ENCODE measurements around the gene KATNAL1. TPM values are rescaled to one million over a fixed set of nuclear protein-coding genes. Genes with fewer than 3 reads are reported as not detected.

KATNAL1 gene
- total RNA-seq, 1 experiment from 2014 or later = 11.2 TPM

- H2AK5ac ChIP-seq (ENCODE audit: insufficient read length, low read length) = no peak overlapping the region
- no peak for DNase-seq
- H3K4me2 ChIP-seq (ENCODE audit: insufficient read depth, insufficient read length, low read length) = no peak overlapping the region
Observed at GRCh38 chr13:30165796-30166195, 141.6 kb downstream of the KATNAL1 start.

More at GRCh38 chr13:30165796-30166195, 141.6 kb downstream of the KATNAL1 start:
- H4K5ac ChIP-seq (ENCODE audit: insufficient read length, low read depth, low read length) = no peak overlapping the region
- WGBS (ENCODE audit: extremely low coverage, insufficient read length, low lambda C conversion rate) = no CpG with 5 or more reads among the region's 11 CpGs
- no peaks in the 10 kb centered on the region for H4K20me1 ChIP-seq (ENCODE audit: control insufficient read depth, insufficient read depth, insufficient read length)
- Mint-ChIP-seq H3K27me3 (ENCODE audit: low read depth) (no peaks in the 10 kb centered on the region), H3K27ac (no peak overlapping the region), H3K9me3 (peaks cover 4 to 6% of the 10 kb centered on the region in 2 experiments; a peak in 3 of 5 replicates), H3K36me3 (ENCODE audit: insufficient read depth in 1 of 3, low read depth in 3 of 3) (peaks cover 2 to 5% (median 4%) of the 10 kb centered on the region in 3 experiments; a peak in 5 of 7 replicates), H3K4me3 (no peak overlapping the region), H3K4me1 (peaks cover 20 to 26% of the 10 kb centered on the region in 2 experiments)
- H3K27ac ChIP-seq (ENCODE audit: insufficient read length, low read depth, low read length) = no peak overlapping the region
- no peaks in the 10 kb centered on the region for H3K79me1 ChIP-seq (ENCODE audit: insufficient read depth, low read depth, low read length, poor library complexity, severe bottlenecking)
- H3K18ac ChIP-seq (ENCODE audit: insufficient read length, low read depth, low read length) = no peak overlapping the region
- H3K14ac ChIP-seq (ENCODE audit: insufficient read depth, low read length) = no peak overlapping the region
- H3K9ac ChIP-seq (ENCODE audit: extremely low read depth, insufficient read length, low read length) = no peak overlapping the region
- H4K91ac ChIP-seq (ENCODE audit: insufficient read length, low read depth, low read length) = no peak overlapping the region
- no peaks in the 10 kb centered on the region for H3K27me3 ChIP-seq (ENCODE audit: insufficient read depth, low read length)
- no peaks in the 10 kb centered on the region for H3K4me1 ChIP-seq (ENCODE audit: insufficient read depth, low read length)
- H2BK120ac ChIP-seq (ENCODE audit: low read depth, low read length, poor library complexity, severe bottlenecking) = no peak overlapping the region
- H2AFZ ChIP-seq (ENCODE audit: low read length) = no peak overlapping the region
- no peaks in the 10 kb centered on the region for H3K9me3 ChIP-seq (ENCODE audit: control insufficient read depth, low read depth, low read length)
- no peaks in the 10 kb centered on the region for H3K79me2 ChIP-seq (ENCODE audit: insufficient read depth, low read length)
- no peak overlapping the region for H3K23ac ChIP-seq (ENCODE audit: insufficient read length, low read depth, low read length)
- no peak overlapping the region for H2BK20ac ChIP-seq (ENCODE audit: low read depth, low read length, poor library complexity, severe bottlenecking)
- H3K4ac ChIP-seq (ENCODE audit: low read depth, low read length) = no peak overlapping the region
- H2BK15ac ChIP-seq (ENCODE audit: low read depth, low read length) = no peak overlapping the region
- H3K23me2 ChIP-seq (ENCODE audit: insufficient read length, low read depth, low read length, poor library complexity, severe bottlenecking) = no peaks in the 10 kb centered on the region
- no peak overlapping the region for H4K8ac ChIP-seq (replicated peaks; ENCODE audit: insufficient read length, low read depth, low read length)
- no peak overlapping the region for H3T11ph ChIP-seq (ENCODE audit: low read length)
- no peak; the same call in 2 of the 3 replicates for TF ChIP-seq CTCF (conservative IDR thresholded peaks at IDR 0.05)
- H2BK12ac ChIP-seq (ENCODE audit: insufficient read length, low read depth, low read length) = no peak overlapping the region
- no peak overlapping the region for H2BK5ac ChIP-seq (ENCODE audit: insufficient read length, low read length)
- no peak overlapping the region for H3K56ac ChIP-seq (ENCODE audit: insufficient read length, low read depth, low read length)
